HEK293 (cell line): ENCODE results near the gene TAP2.

ENCODE experiments used
- CTCF ChIA-PET: fragments of 350-600 bp; formaldehyde crosslinking; extraction: SDS; loops from one replicate; lab custom pipeline; 2021; ENCODE audit warnings: antibody characterized with exemption; lab: Yijun Ruan, JAX
- POLR2A ChIA-PET: fragments of 300-600 bp; formaldehyde crosslinking; extraction: SDS; loops from one replicate; lab custom pipeline; 2020; ENCODE audit warnings: antibody characterized with exemption, inconsistent platforms; lab: Yijun Ruan, JAX
- H3K27ac ChIP-seq: fragments of 200-500 bp; sonication (Bioruptor generic); 2 replicates; pipeline ENCODE4 v1.5.1; 2014; ENCODE audit warnings: low read depth, low read length, control low read depth, inconsistent platforms; ENCODE audit errors: extremely low read depth
- H3K36me3 ChIP-seq, 2 experiments: fragments of 200-500 bp in 1 of 2; sonication (Bioruptor generic) in 1 of 2; 1 replicate in 1 of 2; 2 replicates in 1 of 2; pipeline ENCODE4 v1.5.1; 2014 to 2017; ENCODE audit warnings: inconsistent platforms in 2 of 2, low read length in 2 of 2; ENCODE audit not compliant: control insufficient read depth in 2 of 2, insufficient read depth in 1 of 2
- H3K4me1 ChIP-seq: fragments of 200-500 bp; sonication (Bioruptor generic); 2 replicates; pipeline ENCODE4 v1.5.1; 2014; ENCODE audit warnings: mild to moderate bottlenecking, low read length, inconsistent platforms; ENCODE audit not compliant: control insufficient read depth, insufficient read depth
- H3K4me3 ChIP-seq: 2 replicates; pipeline ENCODE4 v1.5.1; 2011; ENCODE audit warnings: low read depth, mild to moderate bottlenecking, control low read depth, low read length, moderate library complexity
- H3K9me3 ChIP-seq: fragments of 200-500 bp; sonication (Bioruptor generic); 2 replicates; pipeline ENCODE4 v1.5.1; 2014; ENCODE audit warnings: low read depth, low read length, inconsistent platforms; ENCODE audit not compliant: control insufficient read depth, insufficient read depth
- ELK4 ChIP-seq: IDR thresholded peaks from 2 replicates; pipeline ENCODE4 v1.6.1; 2011; ENCODE audit warnings: mild to moderate bottlenecking, low read depth, low read length, borderline replicate concordance
- GLI4 ChIP-seq: fragments of 450-650 bp; formaldehyde crosslinking; IDR thresholded peaks from 2 replicates; pipeline ENCODE4 v1.5.1; 2016; ENCODE audit warnings: missing biosample characterization, missing genetic modification characterization
- KLF8 ChIP-seq: fragments of 450-650 bp; formaldehyde crosslinking; IDR thresholded peaks from 2 replicates; pipeline ENCODE4 v1.5.1; 2016; ENCODE audit warnings: missing biosample characterization, missing genetic modification characterization
- MYNN ChIP-seq: fragments of 450-650 bp; formaldehyde crosslinking; IDR thresholded peaks from 2 replicates; pipeline ENCODE4 v1.5.1; 2016; ENCODE audit warnings: missing biosample characterization, missing genetic modification characterization, borderline replicate concordance
- OVOL3 ChIP-seq: fragments of 450-650 bp; formaldehyde crosslinking; IDR thresholded peaks from 2 replicates; pipeline ENCODE4 v1.5.1; 2016; ENCODE audit warnings: missing biosample characterization, missing genetic modification characterization
- PBX3 ChIP-seq: sonication (generic); formaldehyde crosslinking; IDR thresholded peaks from 2 replicates; pipeline ENCODE4 v1.8.1; 2022; ENCODE audit warnings: mild to moderate bottlenecking, moderate library complexity, missing genetic modification reagents
- ZNF114 ChIP-seq: fragments of 450-650 bp; formaldehyde crosslinking; IDR thresholded peaks from 2 replicates; pipeline ENCODE4 v1.5.0; 2017; ENCODE audit warnings: missing biosample characterization, missing genetic modification characterization
- ZNF140 ChIP-seq: fragments of 450-650 bp; formaldehyde crosslinking; IDR thresholded peaks from 2 replicates; pipeline ENCODE4 v1.5.1; 2016; ENCODE audit warnings: missing biosample characterization, missing genetic modification characterization
- ZNF184 ChIP-seq: fragments of 450-650 bp; IDR thresholded peaks from 2 replicates; pipeline ENCODE4 v1.5.1; 2018; ENCODE audit warnings: missing biosample characterization, mild to moderate bottlenecking, missing genetic modification characterization
- ZNF239 ChIP-seq: fragments of 450-650 bp; formaldehyde crosslinking; IDR thresholded peaks from 2 replicates; pipeline ENCODE4 v1.5.1; 2016; ENCODE audit warnings: missing biosample characterization, missing genetic modification characterization
- ZNF548 ChIP-seq: fragments of 450-650 bp; formaldehyde crosslinking; IDR thresholded peaks from 2 replicates; pipeline ENCODE4 v1.5.1; 2016; ENCODE audit warnings: missing biosample characterization, missing genetic modification characterization
- ZNF558 ChIP-seq: fragments of 450-650 bp; formaldehyde crosslinking; IDR thresholded peaks from 2 replicates; pipeline ENCODE4 v1.5.1; 2016; ENCODE audit warnings: missing biosample characterization, missing genetic modification characterization
- ZNF645 ChIP-seq: fragments of 450-650 bp; formaldehyde crosslinking; IDR thresholded peaks from 2 replicates; pipeline ENCODE4; 2016; ENCODE audit warnings: missing biosample characterization, missing genetic modification characterization
- ZNF654 ChIP-seq: fragments of 450-650 bp; formaldehyde crosslinking; IDR thresholded peaks from 2 replicates; pipeline ENCODE4 v1.5.1; 2016; ENCODE audit warnings: low read depth, missing biosample characterization, missing genetic modification characterization
- ZNF658 ChIP-seq: fragments of 450-650 bp; formaldehyde crosslinking; IDR thresholded peaks from 2 replicates; pipeline ENCODE4; 2016; ENCODE audit warnings: missing biosample characterization, missing genetic modification characterization
- ZNF785 ChIP-seq: fragments of 450-650 bp; formaldehyde crosslinking; IDR thresholded peaks from 2 replicates; pipeline ENCODE4 v1.5.1; 2016; ENCODE audit warnings: missing biosample characterization, missing genetic modification characterization
- ZNF837 ChIP-seq: fragments of 450-650 bp; formaldehyde crosslinking; IDR thresholded peaks from 2 replicates; pipeline ENCODE4 v1.5.1; 2016; ENCODE audit warnings: missing biosample characterization, missing genetic modification characterization
- TF ChIP-seq, protein P1 (sequence below): fragments of 450-650 bp; formaldehyde crosslinking; IDR thresholded peaks from 2 replicates; pipeline ENCODE4 v1.5.1; 2016; ENCODE audit warnings: missing biosample characterization, missing genetic modification characterization

TAP2 gene

DNA sequence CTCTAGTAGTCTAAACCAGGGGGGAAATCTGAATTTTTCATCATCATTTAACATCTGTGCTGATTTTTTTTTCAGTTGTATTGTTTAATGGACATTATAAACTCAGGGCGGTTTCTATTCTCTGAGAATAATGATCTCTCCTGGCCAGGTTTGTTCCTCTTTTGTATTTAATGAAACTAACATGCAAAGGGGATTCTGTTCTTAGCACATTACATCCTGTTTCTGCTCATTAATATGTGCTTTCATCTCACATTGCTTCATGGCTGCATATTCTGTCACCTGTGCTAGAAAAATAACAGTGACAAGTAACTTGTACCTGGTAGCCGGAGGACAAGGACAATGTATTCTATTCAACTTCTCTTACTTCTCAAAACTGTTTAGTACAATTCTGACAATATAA is 22.5 kb downstream of the TAP2 start (continued):
- TF ChIP-seq ZNF645 (tag by site-specific recombination): no peak
- TF ChIP-seq ZNF184: no peak
- no peak for TF ChIP-seq MYNN (tag by site-specific recombination)

DNA sequence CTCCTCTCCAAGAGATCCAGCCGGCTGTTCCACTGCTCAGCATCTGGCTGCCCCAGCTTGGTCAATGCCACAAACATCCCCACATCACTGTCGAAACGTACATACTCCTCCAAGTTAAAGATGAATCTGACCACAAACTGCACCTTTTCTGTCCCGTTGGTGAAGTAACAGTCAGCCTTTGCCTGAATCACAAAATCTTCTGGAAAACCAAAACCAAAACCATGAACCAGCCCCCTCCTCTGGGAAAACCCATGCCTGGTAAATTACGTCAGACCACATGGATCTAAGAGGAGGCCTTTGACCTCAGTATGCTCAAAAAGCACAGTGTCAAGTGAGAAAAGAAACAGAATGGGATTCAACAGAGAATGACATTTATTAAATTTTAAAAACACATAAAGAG is 23.4 kb downstream of the TAP2 start:
- CTCF ChIA-PET: no interaction called here
- POLR2A ChIA-PET: interaction anchor here (0.5 kb wide), 1 partner anchor 175 kb away, joined by 6 read pairs; no protein-coding TSS in a partner anchor
- H3K36me3 ChIP-seq: no peaks in the 10 kb centered on the region
- no peak overlapping the region for H3K27ac ChIP-seq
- no peaks in the 10 kb centered on the region for H3K9me3 ChIP-seq
- TF ChIP-seq GLI4 (tag by site-specific recombination) (no peak), ZNF114 (tag by site-specific recombination) (no peak), OVOL3 (tag by site-specific recombination) (no peak), ZNF654 (tag by site-specific recombination) (no peak), PBX3 (CRISPR knock-in tag) (no peak)
- H3K4me1 ChIP-seq: no peaks in the 10 kb centered on the region
- no peak overlapping the region for H3K4me3 ChIP-seq

GRCh38 chr6:32814145-32814544 is 24.4 kb downstream of the TAP2 start:
- no peak overlapping the region for H3K4me3 ChIP-seq
- no peak for TF ChIP-seq KLF8 (tag by site-specific recombination)
- no peak for TF ChIP-seq ZNF114 (tag by site-specific recombination)
- no peak for TF ChIP-seq ZNF140 (tag by site-specific recombination)
- TF ChIP-seq ELK4: no peak
- TF ChIP-seq, protein P1, sequence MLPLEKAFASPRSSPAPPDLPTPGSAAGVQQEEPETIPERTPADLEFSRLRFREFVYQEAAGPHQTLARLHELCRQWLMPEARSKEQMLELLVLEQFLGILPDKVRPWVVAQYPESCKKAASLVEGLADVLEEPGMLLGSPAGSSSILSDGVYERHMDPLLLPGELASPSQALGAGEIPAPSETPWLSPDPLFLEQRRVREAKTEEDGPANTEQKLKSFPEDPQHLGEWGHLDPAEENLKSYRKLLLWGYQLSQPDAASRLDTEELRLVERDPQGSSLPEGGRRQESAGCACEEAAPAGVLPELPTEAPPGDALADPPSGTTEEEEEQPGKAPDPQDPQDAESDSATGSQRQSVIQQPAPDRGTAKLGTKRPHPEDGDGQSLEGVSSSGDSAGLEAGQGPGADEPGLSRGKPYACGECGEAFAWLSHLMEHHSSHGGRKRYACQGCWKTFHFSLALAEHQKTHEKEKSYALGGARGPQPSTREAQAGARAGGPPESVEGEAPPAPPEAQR (tag by site-specific recombination): no peak
- TF ChIP-seq ZNF658 (tag by site-specific recombination): no peak
- no peak for TF ChIP-seq ZNF558
- no peak for TF ChIP-seq ZNF239
- TF ChIP-seq ZNF785: no peak
- TF ChIP-seq ZNF548 (tag by site-specific recombination): no peak
- no peak for TF ChIP-seq ZNF837 (tag by site-specific recombination)
- CTCF ChIA-PET: interaction anchor here (0.7 to 2.0 kb wide), 4 partner anchors 10 to 114 kb away, joined by 4 to 5 read pairs (median 4); no protein-coding TSS in a partner anchor
- POLR2A ChIA-PET: interaction anchor here (1.2 kb wide), 1 partner anchor 80 kb away, joined by 3 read pairs; no protein-coding TSS in a partner anchor
- H3K36me3 ChIP-seq: no peaks in the 10 kb centered on the region
- no peaks in the 10 kb centered on the region for H3K9me3 ChIP-seq
- no peak overlapping the region for H3K27ac ChIP-seq
- no peaks in the 10 kb centered on the region for H3K4me1 ChIP-seq
